ENCODE data around the gene GEMIN7.
"Not testable (repeated sequence)": the region's sequence is repeated elsewhere in the genome, so short reads cannot be mapped to it uniquely, and the experiment has no call there.

Gene GEMIN7

GRCh38 chr19:45104658-45105349, 25.7 kb downstream of the GEMIN7 start:
- no peak for DNase-seq (ENCODE audit: low spot score)

GRCh38 chr19:45106363-45106762, 27.3 kb downstream of the GEMIN7 start:
- not testable (repeated sequence) for DNase-seq (ENCODE audit: low spot score)

- no peak for DNase-seq (ENCODE audit: low spot score)
Measured at GRCh38 chr19:45107621-45108150, 28.6 kb downstream of the GEMIN7 start.

GRCh38 chr19:45110851-45111266, 31.8 kb downstream of the GEMIN7 start:
- DNase-seq (ENCODE audit: low spot score), result no peak

- no peak for DNase-seq (ENCODE audit: low spot score)
Measured at GRCh38 chr19:45112111-45112827, 33.2 kb downstream of the GEMIN7 start.

GRCh38 chr19:45113628-45114027, 34.6 kb downstream of the GEMIN7 start:
- DNase-seq (ENCODE audit: low spot score), result no peak

- no peak for DNase-seq (ENCODE audit: low spot score)
Measured at GRCh38 chr19:45114116-45114515, 35.1 kb downstream of the GEMIN7 start.

- no peak for DNase-seq (ENCODE audit: low spot score)
Measured at GRCh38 chr19:45115809-45116615, 37.0 kb downstream of the GEMIN7 start.

- no peak for DNase-seq (ENCODE audit: low spot score)
Measured at GRCh38 chr19:45117167-45117594, 38.1 kb downstream of the GEMIN7 start.

GRCh38 chr19:45117671-45118070, 38.6 kb downstream of the GEMIN7 start:
- DNase-seq (ENCODE audit: low spot score), result no peak

GRCh38 chr19:45118106-45118505, 39.0 kb downstream of the GEMIN7 start:
- no peak for DNase-seq (ENCODE audit: low spot score)

GRCh38 chr19:45118591-45119355, 39.7 kb downstream of the GEMIN7 start:
- not testable (repeated sequence) for DNase-seq (ENCODE audit: low spot score)

- no peak for DNase-seq (ENCODE audit: low spot score)
Measured at GRCh38 chr19:45119582-45119981, 40.5 kb downstream of the GEMIN7 start.

- DNase-seq (ENCODE audit: low spot score), result no peak
Measured at GRCh38 chr19:45121827-45122345, 42.8 kb downstream of the GEMIN7 start.

- no peak for DNase-seq (ENCODE audit: low spot score)
Measured at GRCh38 chr19:45122832-45123231, 43.8 kb downstream of the GEMIN7 start.

- no peak for DNase-seq (ENCODE audit: low spot score)
Measured at GRCh38 chr19:45123440-45123850, 44.4 kb downstream of the GEMIN7 start.

- DNase-seq (ENCODE audit: low spot score), result no peak
Measured at GRCh38 chr19:45124021-45124420, 45.0 kb downstream of the GEMIN7 start.

GRCh38 chr19:45125360-45125759, 46.3 kb downstream of the GEMIN7 start:
- DNase-seq (ENCODE audit: low spot score), result no peak

- DNase-seq (ENCODE audit: low spot score), result no peak
Measured at GRCh38 chr19:45125975-45126493, 47.0 kb downstream of the GEMIN7 start.

- no peak for DNase-seq (ENCODE audit: low spot score)
Measured at GRCh38 chr19:45126654-45127053, 47.6 kb downstream of the GEMIN7 start.

- no peak for DNase-seq (ENCODE audit: low spot score)
Measured at GRCh38 chr19:45128146-45128545, 49.1 kb downstream of the GEMIN7 start.

Data from COLO829 (cell line).